BE2C (cell line): ENCODE measurements around the gene POU6F2.

Experiments used
- DNase-seq: peaks from one replicate; pipeline ENCODE4 v3.0.0-alpha.2; 2020
- H3K27me3 ChIP-seq: fragments of 250-450 bp; sonication (Bioruptor Pico); 2 replicates; pipeline ENCODE4 v1.5.1; 2020; ENCODE audit warnings: mild to moderate bottlenecking
- H3K36me3 ChIP-seq: fragments of 250-450 bp; sonication (Bioruptor Pico); 2 replicates; pipeline ENCODE4 v1.5.1; 2020; ENCODE audit warnings: mild to moderate bottlenecking
- H3K4me1 ChIP-seq: fragments of 250-450 bp; sonication (Bioruptor Pico); 2 replicates; pipeline ENCODE4 v1.5.1; 2020
- H3K4me3 ChIP-seq: 2 replicates; pipeline ENCODE4 v1.5.1; 2011; ENCODE audit warnings: low read depth, low read length
- H3K9me3 ChIP-seq: fragments of 250-450 bp; sonication (Bioruptor Pico); 2 replicates; pipeline ENCODE4 v1.5.1; 2020
- TF ChIP-seq, protein P1 (sequence below): IDR thresholded peaks from 2 replicates; pipeline ENCODE4 v1.5.1; 2012; ENCODE audit warnings: mild to moderate bottlenecking, low read depth, low read length

The POU6F2 gene

DNA sequence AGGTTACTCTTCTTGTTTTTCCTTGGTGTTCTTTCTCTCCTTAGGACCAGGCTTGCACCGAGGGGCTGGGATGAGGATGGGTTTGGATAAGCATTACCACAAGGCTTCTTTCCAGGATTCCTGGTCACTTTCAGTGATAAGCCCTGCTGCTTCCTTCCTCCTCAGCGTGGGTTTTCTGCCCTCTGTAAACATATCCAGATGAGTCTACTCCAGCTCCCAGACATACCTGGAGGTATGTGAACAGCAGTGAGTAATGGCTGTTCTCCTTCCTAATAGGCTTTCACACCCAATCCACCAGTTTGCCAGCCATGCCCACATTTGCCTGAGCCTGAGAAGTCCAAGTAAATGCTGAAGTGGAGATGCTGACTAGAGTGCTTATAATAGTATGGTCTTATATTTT lies 358.7 kb downstream of the POU6F2 start:
- H3K36me3 ChIP-seq: no peaks in the 10 kb centered on the region
- DNase-seq: no peak
- H3K4me3 ChIP-seq: no peak overlapping the region
- H3K4me1 ChIP-seq: no peaks in the 10 kb centered on the region
- no peaks in the 10 kb centered on the region for H3K9me3 ChIP-seq
- H3K27me3 ChIP-seq: peaks cover 17% of the 10 kb centered on the region
- TF ChIP-seq, protein P1, sequence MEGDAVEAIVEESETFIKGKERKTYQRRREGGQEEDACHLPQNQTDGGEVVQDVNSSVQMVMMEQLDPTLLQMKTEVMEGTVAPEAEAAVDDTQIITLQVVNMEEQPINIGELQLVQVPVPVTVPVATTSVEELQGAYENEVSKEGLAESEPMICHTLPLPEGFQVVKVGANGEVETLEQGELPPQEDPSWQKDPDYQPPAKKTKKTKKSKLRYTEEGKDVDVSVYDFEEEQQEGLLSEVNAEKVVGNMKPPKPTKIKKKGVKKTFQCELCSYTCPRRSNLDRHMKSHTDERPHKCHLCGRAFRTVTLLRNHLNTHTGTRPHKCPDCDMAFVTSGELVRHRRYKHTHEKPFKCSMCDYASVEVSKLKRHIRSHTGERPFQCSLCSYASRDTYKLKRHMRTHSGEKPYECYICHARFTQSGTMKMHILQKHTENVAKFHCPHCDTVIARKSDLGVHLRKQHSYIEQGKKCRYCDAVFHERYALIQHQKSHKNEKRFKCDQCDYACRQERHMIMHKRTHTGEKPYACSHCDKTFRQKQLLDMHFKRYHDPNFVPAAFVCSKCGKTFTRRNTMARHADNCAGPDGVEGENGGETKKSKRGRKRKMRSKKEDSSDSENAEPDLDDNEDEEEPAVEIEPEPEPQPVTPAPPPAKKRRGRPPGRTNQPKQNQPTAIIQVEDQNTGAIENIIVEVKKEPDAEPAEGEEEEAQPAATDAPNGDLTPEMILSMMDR: no peak

DNA sequence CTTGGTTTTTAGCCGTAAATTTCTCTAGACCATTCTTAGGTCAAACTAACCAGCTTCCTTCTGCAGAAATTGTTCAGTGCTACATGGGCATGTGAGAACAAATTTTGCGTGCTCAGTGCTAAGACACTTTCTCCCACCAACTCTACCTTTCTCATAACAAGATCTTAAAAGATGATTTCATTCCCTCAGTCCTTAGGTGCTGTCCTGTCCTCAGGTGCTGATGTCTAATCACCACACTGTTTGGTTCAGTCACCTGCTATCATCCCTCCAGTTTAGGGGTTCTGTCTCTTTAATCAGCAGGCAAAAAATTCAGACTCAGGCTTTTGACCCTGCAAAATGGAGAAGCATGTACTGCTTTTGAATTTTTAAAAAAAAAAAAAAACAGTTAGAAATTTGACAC lies 361.0 kb downstream of the POU6F2 start:
- no peaks in the 10 kb centered on the region for H3K9me3 ChIP-seq
- H3K4me3 ChIP-seq: no peak overlapping the region
- no peak for DNase-seq
- TF ChIP-seq, protein P1: no peak
- no peaks in the 10 kb centered on the region for H3K36me3 ChIP-seq
- no peaks in the 10 kb centered on the region for H3K4me1 ChIP-seq
- peaks cover 17% of the 10 kb centered on the region for H3K27me3 ChIP-seq

DNA sequence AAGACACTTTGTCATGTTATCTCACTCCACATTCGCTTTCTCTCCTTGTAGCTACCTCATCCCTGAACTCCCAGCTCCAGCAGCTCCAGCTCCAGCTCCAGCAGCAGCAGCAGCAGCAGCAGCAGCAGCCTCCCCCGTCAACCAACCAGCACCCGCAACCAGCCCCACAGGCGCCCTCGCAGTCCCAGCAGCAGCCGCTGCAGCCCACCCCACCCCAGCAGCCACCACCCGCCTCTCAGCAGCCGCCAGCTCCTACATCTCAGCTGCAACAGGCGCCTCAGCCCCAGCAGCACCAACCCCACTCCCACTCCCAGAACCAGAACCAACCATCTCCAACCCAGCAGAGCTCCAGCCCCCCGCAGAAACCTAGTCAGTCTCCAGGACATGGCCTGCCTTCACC lies 361.9 kb downstream of the POU6F2 start:
- Histone ChIP-seq H3K27me3 (peaks cover 19% of the 10 kb centered on the region), H3K36me3 (no peaks in the 10 kb centered on the region), H3K4me3 (no peak overlapping the region), H3K9me3 (no peaks in the 10 kb centered on the region), H3K4me1 (no peaks in the 10 kb centered on the region)
- TF ChIP-seq, protein P1: no peak
- DNase-seq: no peak

DNA sequence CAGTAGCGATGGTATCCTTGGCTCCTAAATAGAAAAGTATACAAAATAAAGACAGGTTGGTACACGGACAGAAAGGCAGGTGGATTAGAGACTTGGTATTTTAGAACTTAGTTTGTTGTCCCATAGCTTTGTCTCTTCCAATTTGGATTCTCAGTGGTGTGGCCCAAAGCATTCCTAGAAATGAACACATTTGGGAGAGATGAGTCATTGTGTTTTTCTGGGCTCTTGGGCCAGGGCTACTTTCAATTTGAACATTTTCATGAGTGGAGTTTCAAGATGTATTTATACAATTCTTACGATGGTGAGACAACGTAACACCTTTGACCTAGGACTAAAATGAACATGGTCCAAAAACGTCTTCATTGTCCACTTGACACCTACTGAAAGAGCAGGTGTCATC lies 363.4 kb downstream of the POU6F2 start:
- Histone ChIP-seq H3K4me1 (no peaks in the 10 kb centered on the region), H3K4me3 (no peak overlapping the region), H3K27me3 (peaks cover 27% of the 10 kb centered on the region), H3K9me3 (no peaks in the 10 kb centered on the region), H3K36me3 (no peaks in the 10 kb centered on the region)
- TF ChIP-seq, protein P1: no peak
- no peak for DNase-seq

DNA sequence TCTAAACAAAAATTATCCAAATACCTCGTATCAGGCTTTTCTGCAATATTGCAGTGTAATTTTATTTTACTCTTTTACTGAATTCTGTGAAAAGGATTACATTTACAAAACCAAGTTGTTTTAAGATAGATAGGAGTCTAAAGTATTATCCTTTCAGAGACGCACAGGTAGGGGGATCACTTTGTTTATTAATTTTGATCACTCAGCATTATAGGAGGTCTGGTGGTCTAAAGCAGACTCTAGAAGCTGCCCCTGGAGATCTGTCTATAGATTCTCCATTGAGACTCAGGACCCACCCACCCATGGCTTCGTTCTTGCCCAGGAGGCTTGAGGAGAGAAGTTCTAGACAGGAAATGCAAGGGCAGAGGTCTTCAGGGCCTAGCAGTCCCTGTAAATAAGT lies 365.1 kb downstream of the POU6F2 start:
- Histone ChIP-seq H3K4me1 (no peaks in the 10 kb centered on the region), H3K9me3 (no peaks in the 10 kb centered on the region), H3K4me3 (no peak overlapping the region), H3K36me3 (no peaks in the 10 kb centered on the region), H3K27me3 (peaks cover 35% of the 10 kb centered on the region)
- DNase-seq: no peak
- TF ChIP-seq, protein P1: no peak

DNA sequence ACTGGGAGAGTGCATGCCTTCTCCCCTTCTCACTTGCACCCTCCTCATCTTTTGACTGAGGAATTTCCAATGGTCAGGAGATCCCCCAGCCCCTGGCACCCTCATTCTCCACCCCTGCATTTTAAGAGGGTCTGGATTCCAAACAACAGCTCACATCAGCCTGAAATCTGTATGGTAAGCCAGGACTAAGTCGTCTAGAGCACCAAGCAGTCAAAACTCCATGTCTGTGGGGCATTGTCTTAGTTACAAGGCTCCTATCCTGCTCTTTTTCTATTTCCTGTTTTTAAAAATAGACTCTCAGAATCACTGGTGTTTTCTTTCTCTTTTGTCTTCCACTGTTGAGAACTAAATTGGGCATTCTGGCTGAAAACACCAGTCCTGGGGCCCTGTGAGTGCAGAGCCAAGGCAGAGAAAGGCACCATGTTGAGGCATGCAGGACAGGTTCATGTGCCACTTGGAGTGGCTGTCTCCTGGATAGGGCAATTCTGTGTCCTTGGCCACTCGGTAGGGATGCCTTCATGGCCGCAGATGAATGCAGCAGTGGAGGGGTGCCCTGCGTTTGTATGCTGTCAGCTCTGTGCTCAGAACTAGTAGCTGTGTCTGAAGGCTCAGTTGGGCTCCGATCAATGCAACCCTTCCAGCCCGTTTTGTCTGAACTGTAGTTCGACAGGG lies 371.9 kb downstream of the POU6F2 start:
- DNase-seq: no peak
- Histone ChIP-seq H3K4me1 (no peaks in the 10 kb centered on the region), H3K4me3 (no peak overlapping the region), H3K9me3 (no peaks in the 10 kb centered on the region), H3K27me3 (peaks cover 26% of the 10 kb centered on the region), H3K36me3 (no peaks in the 10 kb centered on the region)
- TF ChIP-seq, protein P1: no peak
